HepG2 (cell line): ENCODE results near the gene ZNF527.
A peak's percentile ranks its signal among the peaks of the same experiment; 100 is the strongest.
"Not testable (repeated sequence)": the region's sequence is repeated elsewhere in the genome, so short reads cannot be mapped to it uniquely, and the experiment has no call there.

Source experiments
- ATF7 ChIP-seq, 2 experiments: fragments of 450-650 bp in 1 of 2; sonication (generic) in 1 of 2; formaldehyde crosslinking in 1 of 2; IDR thresholded peaks; 2 replicates each; pipeline versions ENCODE4 v1.4.0 to v1.6.1; 2016 to 2020; ENCODE audit warnings: antibody characterized with exemption in 1 of 2, mild to moderate bottlenecking in 1 of 2, missing genetic modification reagents in 1 of 2
- ZNF546 ChIP-seq: sonication (generic); formaldehyde crosslinking; conservative IDR thresholded peaks from 2 replicates; pipeline ENCODE4 v1.8.1; 2023; ENCODE audit warnings: mild to moderate bottlenecking, missing genetic modification reagents

DNA sequence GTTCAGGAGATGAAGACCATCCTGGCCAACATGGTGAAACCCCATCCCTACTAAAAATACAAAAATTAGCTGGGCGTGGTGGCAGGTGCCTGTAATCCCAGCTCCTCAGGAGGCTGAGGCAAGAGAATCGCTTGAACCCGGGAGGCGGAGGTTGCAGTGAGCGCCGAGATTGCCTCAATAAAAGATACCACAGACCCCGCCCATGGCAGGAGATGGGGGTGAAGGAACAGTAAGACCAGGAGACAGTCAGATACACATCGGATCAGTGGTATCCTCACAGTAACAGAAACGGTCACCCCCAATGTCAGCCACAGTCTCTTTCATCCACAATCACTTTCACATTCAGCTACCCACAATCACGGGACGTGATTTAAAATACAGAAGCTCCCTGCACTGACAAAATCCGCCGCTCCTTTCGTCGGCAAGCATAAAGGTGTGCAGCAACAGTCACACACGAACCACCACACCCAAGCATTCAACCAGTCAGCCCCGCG lies 466 bp upstream of the ZNF527 start:
- peak; percentile 93 for TF ChIP-seq ZNF546
- TF ChIP-seq ATF7 (IDR thresholded peaks at IDR 0.05); ATF7 (CRISPR knock-in tag; IDR thresholded peaks at IDR 0.05): not testable (repeated sequence)
